Calu3 (cell line): ENCODE results near the gene CRP. TPM values are rescaled to one million over a fixed set of nuclear protein-coding genes. Genes with fewer than 3 reads are reported as not detected.

Experiments used
- BruUV-seq: library from RNA; stranded (reverse); fragments of 400-500 nt; replicated peaks from 2 replicates; lab custom pipeline; 2021; lab: Mats Ljungman, UMichigan
- CTCF ChIA-PET: fragments of 300-600 bp; sonication (Branson Sonifier 250); formaldehyde crosslinking; loops from one replicate; lab custom pipeline; 2022; ENCODE audit warnings: antibody characterized with exemption; lab: Charles Lee
- DNase-seq: peaks from one replicate; pipeline ENCODE4 v3.0.0; 2022
- H3K27ac Mint-ChIP-seq: one replicate; pipeline ENCODE4 v1.8.0; 2022; ENCODE audit warnings: mixed read lengths; ENCODE audit not compliant: unreplicated experiment
- H3K27me3 Mint-ChIP-seq: one replicate; pipeline ENCODE4 v1.8.0; 2022; ENCODE audit warnings: mixed read lengths; ENCODE audit not compliant: unreplicated experiment
- H3K36me3 Mint-ChIP-seq: one replicate; pipeline ENCODE4 v1.8.0; 2022; ENCODE audit warnings: mild to moderate bottlenecking, moderate library complexity, mixed read lengths; ENCODE audit not compliant: insufficient read depth, unreplicated experiment
- H3K4me1 Mint-ChIP-seq: one replicate; pipeline ENCODE4 v1.8.0; 2022; ENCODE audit warnings: mild to moderate bottlenecking, low read depth, mixed read lengths; ENCODE audit not compliant: unreplicated experiment
- H3K4me3 Mint-ChIP-seq: one replicate; pipeline ENCODE4 v1.8.0; 2022; ENCODE audit warnings: mild to moderate bottlenecking, low read depth, moderate library complexity, mixed read lengths; ENCODE audit not compliant: unreplicated experiment
- H3K9me3 Mint-ChIP-seq: one replicate; pipeline ENCODE4 v1.8.0; 2022; ENCODE audit warnings: low read depth, mixed read lengths; ENCODE audit not compliant: unreplicated experiment
- CTCF ChIP-seq: fragments of 200-600 bp; IDR thresholded peaks from one replicate; pipeline ENCODE4 v1.8.0; 2022; ENCODE audit warnings: antibody characterized with exemption; ENCODE audit not compliant: unreplicated experiment
- intact Hi-C: fragments of 100-400 bp; cut with micrococcal nuclease; formaldehyde crosslinking; loops from one replicate; pipeline ENCODE4 v1.10.0; 2022; ENCODE audit not compliant: unreplicated experiment
- total RNA-seq: library from RNA; stranded (reverse); gene quantifications from 2 replicates; pipeline ENCODE4 v1.2.3, GENCODE V29; 2022

CRP gene
- total RNA-seq, 1 experiment from 2014 or later = 0.80 TPM

GRCh38 chr1:159753386-159753785, 39.0 kb upstream of the CRP start:
- H3K27ac Mint-ChIP-seq = peak overlapping the region; percentile 24
- H3K4me1 Mint-ChIP-seq = peaks cover 20% of the 10 kb centered on the region
- H3K27me3 Mint-ChIP-seq = no peaks in the 10 kb centered on the region
- H3K36me3 Mint-ChIP-seq = peaks cover 6% of the 10 kb centered on the region
- DNase-seq = peak; percentile 8
- H3K4me3 Mint-ChIP-seq = no peak overlapping the region
- no TSS peak for BruUV-seq
- intact Hi-C loops = no loop called here
- no peak for TF ChIP-seq CTCF
- no peaks in the 10 kb centered on the region for H3K9me3 Mint-ChIP-seq
- CTCF ChIA-PET = no interaction called here

GRCh38 chr1:159752135-159752580, 37.8 kb upstream of the CRP start:
- DNase-seq = peak; percentile 71
- peaks cover 20% of the 10 kb centered on the region for H3K4me1 Mint-ChIP-seq
- no peak overlapping the region for H3K4me3 Mint-ChIP-seq
- intact Hi-C loops = no loop called here
- peaks cover 6% of the 10 kb centered on the region for H3K36me3 Mint-ChIP-seq
- no peak for TF ChIP-seq CTCF
- no TSS peak for BruUV-seq
- H3K9me3 Mint-ChIP-seq = no peaks in the 10 kb centered on the region
- CTCF ChIA-PET = interaction anchor here (0.9 kb wide), 1 partner anchor 141 kb away, joined by 4 read pairs; no protein-coding TSS in a partner anchor
- no peaks in the 10 kb centered on the region for H3K27me3 Mint-ChIP-seq
- H3K27ac Mint-ChIP-seq = peak overlapping the region; percentile 67

- no TSS peak for BruUV-seq
- CTCF ChIA-PET = interaction anchor here (0.5 kb wide), 1 partner anchor 16 kb away, joined by 3 read pairs; no protein-coding TSS in a partner anchor
- H3K27ac Mint-ChIP-seq = peak overlapping the region; percentile 78
- no peak overlapping the region for H3K4me3 Mint-ChIP-seq
- H3K27me3 Mint-ChIP-seq = no peaks in the 10 kb centered on the region
- no peak for DNase-seq
- no peak for TF ChIP-seq CTCF
- H3K9me3 Mint-ChIP-seq = no peaks in the 10 kb centered on the region
- peaks cover 20% of the 10 kb centered on the region for H3K4me1 Mint-ChIP-seq
- H3K36me3 Mint-ChIP-seq = peaks cover 6% of the 10 kb centered on the region
- intact Hi-C loops = no loop called here
Observed at GRCh38 chr1:159751031-159751430, 36.6 kb upstream of the CRP start.

GRCh38 chr1:159750621-159751020, 36.2 kb upstream of the CRP start:
- H3K27ac Mint-ChIP-seq = peak overlapping the region; percentile 78
- H3K4me3 Mint-ChIP-seq = no peak overlapping the region
- BruUV-seq = no TSS peak
- peaks cover 6% of the 10 kb centered on the region for H3K36me3 Mint-ChIP-seq
- CTCF ChIA-PET = interaction anchor here (0.5 kb wide), 1 partner anchor 17 kb away, joined by 3 read pairs; no protein-coding TSS in a partner anchor
- H3K4me1 Mint-ChIP-seq = peaks cover 20% of the 10 kb centered on the region
- intact Hi-C loops = no loop called here
- TF ChIP-seq CTCF = no peak
- no peak for DNase-seq
- H3K9me3 Mint-ChIP-seq = no peaks in the 10 kb centered on the region
- no peaks in the 10 kb centered on the region for H3K27me3 Mint-ChIP-seq
